ENCODE results near the gene RTN4R. TPM values are rescaled to one million over a fixed set of nuclear protein-coding genes. Genes with fewer than 3 reads are reported as not detected.
A peak's percentile ranks its signal among the peaks of the same experiment; 100 is the strongest.

Gene RTN4R
- total and polyA plus RNA-seq, 9 of the 15 experiments (the other 6 are each of a cell fraction or from before 2014, with no cell fraction given) = 0.04 to 2.8 (median 1.4) TPM; not detected in 3

DNA sequence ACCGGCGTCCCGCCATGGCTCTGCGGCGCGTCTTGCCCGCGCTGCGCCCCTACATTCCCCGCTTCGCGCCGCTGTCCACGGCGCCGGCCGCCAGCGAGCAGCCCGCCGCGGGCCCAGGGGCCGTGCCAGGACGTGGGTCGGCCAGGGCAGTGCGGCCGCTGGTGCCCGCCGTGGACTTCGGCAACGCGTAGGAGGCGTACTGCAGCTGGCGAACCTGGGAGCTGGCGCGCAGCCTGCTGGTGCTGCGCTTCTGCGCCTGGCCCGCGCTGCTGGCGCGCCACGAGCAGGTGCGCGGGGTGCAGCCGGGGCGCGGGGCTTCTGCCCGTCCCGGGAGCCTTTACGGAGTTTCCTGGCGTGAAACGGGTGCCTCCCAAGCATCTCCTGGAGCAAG is 31.6 kb upstream of the RTN4R start (continued):
- TF ChIP-seq, protein P1, sequence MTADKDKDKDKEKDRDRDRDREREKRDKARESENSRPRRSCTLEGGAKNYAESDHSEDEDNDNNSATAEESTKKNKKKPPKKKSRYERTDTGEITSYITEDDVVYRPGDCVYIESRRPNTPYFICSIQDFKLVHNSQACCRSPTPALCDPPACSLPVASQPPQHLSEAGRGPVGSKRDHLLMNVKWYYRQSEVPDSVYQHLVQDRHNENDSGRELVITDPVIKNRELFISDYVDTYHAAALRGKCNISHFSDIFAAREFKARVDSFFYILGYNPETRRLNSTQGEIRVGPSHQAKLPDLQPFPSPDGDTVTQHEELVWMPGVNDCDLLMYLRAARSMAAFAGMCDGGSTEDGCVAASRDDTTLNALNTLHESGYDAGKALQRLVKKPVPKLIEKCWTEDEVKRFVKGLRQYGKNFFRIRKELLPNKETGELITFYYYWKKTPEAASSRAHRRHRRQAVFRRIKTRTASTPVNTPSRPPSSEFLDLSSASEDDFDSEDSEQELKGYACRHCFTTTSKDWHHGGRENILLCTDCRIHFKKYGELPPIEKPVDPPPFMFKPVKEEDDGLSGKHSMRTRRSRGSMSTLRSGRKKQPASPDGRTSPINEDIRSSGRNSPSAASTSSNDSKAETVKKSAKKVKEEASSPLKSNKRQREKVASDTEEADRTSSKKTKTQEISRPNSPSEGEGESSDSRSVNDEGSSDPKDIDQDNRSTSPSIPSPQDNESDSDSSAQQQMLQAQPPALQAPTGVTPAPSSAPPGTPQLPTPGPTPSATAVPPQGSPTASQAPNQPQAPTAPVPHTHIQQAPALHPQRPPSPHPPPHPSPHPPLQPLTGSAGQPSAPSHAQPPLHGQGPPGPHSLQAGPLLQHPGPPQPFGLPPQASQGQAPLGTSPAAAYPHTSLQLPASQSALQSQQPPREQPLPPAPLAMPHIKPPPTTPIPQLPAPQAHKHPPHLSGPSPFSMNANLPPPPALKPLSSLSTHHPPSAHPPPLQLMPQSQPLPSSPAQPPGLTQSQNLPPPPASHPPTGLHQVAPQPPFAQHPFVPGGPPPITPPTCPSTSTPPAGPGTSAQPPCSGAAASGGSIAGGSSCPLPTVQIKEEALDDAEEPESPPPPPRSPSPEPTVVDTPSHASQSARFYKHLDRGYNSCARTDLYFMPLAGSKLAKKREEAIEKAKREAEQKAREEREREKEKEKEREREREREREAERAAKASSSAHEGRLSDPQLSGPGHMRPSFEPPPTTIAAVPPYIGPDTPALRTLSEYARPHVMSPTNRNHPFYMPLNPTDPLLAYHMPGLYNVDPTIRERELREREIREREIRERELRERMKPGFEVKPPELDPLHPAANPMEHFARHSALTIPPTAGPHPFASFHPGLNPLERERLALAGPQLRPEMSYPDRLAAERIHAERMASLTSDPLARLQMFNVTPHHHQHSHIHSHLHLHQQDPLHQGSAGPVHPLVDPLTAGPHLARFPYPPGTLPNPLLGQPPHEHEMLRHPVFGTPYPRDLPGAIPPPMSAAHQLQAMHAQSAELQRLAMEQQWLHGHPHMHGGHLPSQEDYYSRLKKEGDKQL (CRISPR knock-in tag; IDR thresholded peaks at IDR 0.05; ENCODE audit: borderline replicate concordance) = 0 out of 2 replicates have a peak, but pooled peaks have one; percentile 92
- TF ChIP-seq, protein P2, sequence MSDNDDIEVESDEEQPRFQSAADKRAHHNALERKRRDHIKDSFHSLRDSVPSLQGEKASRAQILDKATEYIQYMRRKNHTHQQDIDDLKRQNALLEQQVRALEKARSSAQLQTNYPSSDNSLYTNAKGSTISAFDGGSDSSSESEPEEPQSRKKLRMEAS (CRISPR knock-in tag; IDR thresholded peaks at IDR 0.05) = peak; percentile 0; the same call in 1 of the 2 replicates
- TF ChIP-seq, protein P3, sequence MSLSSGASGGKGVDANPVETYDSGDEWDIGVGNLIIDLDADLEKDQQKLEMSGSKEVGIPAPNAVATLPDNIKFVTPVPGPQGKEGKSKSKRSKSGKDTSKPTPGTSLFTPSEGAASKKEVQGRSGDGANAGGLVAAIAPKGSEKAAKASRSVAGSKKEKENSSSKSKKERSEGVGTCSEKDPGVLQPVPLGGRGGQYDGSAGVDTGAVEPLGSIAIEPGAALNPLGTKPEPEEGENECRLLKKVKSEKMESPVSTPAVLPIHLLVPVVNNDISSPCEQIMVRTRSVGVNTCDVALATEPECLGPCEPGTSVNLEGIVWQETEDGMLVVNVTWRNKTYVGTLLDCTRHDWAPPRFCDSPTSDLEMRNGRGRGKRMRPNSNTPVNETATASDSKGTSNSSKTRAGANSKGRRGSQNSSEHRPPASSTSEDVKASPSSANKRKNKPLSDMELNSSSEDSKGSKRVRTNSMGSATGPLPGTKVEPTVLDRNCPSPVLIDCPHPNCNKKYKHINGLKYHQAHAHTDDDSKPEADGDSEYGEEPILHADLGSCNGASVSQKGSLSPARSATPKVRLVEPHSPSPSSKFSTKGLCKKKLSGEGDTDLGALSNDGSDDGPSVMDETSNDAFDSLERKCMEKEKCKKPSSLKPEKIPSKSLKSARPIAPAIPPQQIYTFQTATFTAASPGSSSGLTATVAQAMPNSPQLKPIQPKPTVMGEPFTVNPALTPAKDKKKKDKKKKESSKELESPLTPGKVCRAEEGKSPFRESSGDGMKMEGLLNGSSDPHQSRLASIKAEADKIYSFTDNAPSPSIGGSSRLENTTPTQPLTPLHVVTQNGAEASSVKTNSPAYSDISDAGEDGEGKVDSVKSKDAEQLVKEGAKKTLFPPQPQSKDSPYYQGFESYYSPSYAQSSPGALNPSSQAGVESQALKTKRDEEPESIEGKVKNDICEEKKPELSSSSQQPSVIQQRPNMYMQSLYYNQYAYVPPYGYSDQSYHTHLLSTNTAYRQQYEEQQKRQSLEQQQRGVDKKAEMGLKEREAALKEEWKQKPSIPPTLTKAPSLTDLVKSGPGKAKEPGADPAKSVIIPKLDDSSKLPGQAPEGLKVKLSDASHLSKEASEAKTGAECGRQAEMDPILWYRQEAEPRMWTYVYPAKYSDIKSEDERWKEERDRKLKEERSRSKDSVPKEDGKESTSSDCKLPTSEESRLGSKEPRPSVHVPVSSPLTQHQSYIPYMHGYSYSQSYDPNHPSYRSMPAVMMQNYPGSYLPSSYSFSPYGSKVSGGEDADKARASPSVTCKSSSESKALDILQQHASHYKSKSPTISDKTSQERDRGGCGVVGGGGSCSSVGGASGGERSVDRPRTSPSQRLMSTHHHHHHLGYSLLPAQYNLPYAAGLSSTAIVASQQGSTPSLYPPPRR (CRISPR knock-in tag; IDR thresholded peaks at IDR 0.05; ENCODE audit: borderline replicate concordance) = 0 out of 2 replicates have a peak, but pooled peaks have one; percentile 77
- peak; percentile 85; the same call in 1 of the 2 replicates for TF ChIP-seq ZBTB1 (CRISPR knock-in tag; IDR thresholded peaks at IDR 0.05; ENCODE audit: borderline replicate concordance, low read depth)
- no peak for TF ChIP-seq CBX1 (IDR thresholded peaks at IDR 0.05; ENCODE audit: low read depth)
- TF ChIP-seq ZNF699 (CRISPR knock-in tag; IDR thresholded peaks at IDR 0.05; ENCODE audit: insufficient replicate concordance) = peak; percentile 74
- TF ChIP-seq SMARCE1 (IDR thresholded peaks at IDR 0.05) = no peak
- peak; percentile 100 for TF ChIP-seq HDAC6 (IDR thresholded peaks at IDR 0.05; ENCODE audit: low read depth, low read length)
- TF ChIP-seq ZKSCAN1 (IDR thresholded peaks at IDR 0.05; ENCODE audit: low read depth, low read length) = peak; percentile 10; the same call in 1 of the 2 replicates
- TF ChIP-seq, protein P4, sequence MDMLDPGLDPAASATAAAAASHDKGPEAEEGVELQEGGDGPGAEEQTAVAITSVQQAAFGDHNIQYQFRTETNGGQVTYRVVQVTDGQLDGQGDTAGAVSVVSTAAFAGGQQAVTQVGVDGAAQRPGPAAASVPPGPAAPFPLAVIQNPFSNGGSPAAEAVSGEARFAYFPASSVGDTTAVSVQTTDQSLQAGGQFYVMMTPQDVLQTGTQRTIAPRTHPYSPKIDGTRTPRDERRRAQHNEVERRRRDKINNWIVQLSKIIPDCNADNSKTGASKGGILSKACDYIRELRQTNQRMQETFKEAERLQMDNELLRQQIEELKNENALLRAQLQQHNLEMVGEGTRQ (CRISPR knock-in tag; IDR thresholded peaks at IDR 0.05) = no peak
- TF ChIP-seq SIN3B (IDR thresholded peaks at IDR 0.05; ENCODE audit: low read depth) = peak; percentile 80
- TF ChIP-seq XRCC5 (IDR thresholded peaks at IDR 0.05; ENCODE audit: low read depth, low read length) = 0 out of 2 replicates have a peak, but pooled peaks have one; percentile 56
- TF ChIP-seq HNRNPK (IDR thresholded peaks at IDR 0.05; ENCODE audit: low read depth, low read length, poor library complexity, severe bottlenecking) = peak; percentile 70
- TF ChIP-seq TGIF2 (CRISPR knock-in tag; IDR thresholded peaks at IDR 0.05) = peak; percentile 59; the same call in 1 of the 2 replicates
- TF ChIP-seq PHB (CRISPR knock-in tag; IDR thresholded peaks at IDR 0.05) = no peak
- TF ChIP-seq KAT7 (CRISPR knock-in tag; IDR thresholded peaks at IDR 0.05; ENCODE audit: borderline replicate concordance) = peak; percentile 60; the same call in 1 of the 2 replicates
- TF ChIP-seq SPI1 (IDR thresholded peaks at IDR 0.05; ENCODE audit: borderline replicate concordance, low read depth, low read length) = peak; percentile 19; the same call in 1 of the 2 replicates

All from K562 (cell line).